GM19328 (cell line): ENCODE data around the gene AAMDC.
A peak's percentile ranks its signal among the peaks of the same experiment; 100 is the strongest.
"Not testable (repeated sequence)": the region's sequence is repeated elsewhere in the genome, so short reads cannot be mapped to it uniquely, and the experiment has no call there.

Experiments
- ATAC-seq: cut with Tn5 transposase; IDR thresholded peaks from one replicate; pipeline ENCODE4 v1.9.1; 2021; ENCODE audit warnings: mild to moderate bottlenecking, moderate library complexity; ENCODE audit not compliant: unreplicated experiment

Gene AAMDC

GRCh38 chr11:77819921-77820564 is 901 bp upstream of the AAMDC start:
- peak; percentile 13 for ATAC-seq

GRCh38 chr11:77821349-77821851 is 456 bp downstream of the AAMDC start:
- ATAC-seq, result no peak

DNA sequence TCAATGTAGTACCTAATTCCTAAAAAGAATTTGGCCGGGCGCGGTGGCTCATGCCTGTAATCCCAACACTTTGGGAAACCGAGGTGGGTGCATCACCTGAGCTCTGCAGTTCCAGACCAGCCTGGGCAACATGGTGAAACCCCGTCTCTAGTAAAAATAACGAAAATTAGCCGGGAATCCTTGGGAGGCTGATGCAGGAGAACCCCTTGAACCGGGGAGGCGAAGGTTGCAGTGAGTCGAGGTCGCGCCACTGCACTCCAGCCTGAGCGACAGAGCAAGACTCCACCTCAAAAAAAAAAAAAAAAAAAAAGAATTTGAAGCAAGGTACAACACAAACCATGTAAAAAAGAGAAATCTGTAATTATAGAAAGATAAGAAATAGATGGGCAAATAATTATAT is 1.2 kb downstream of the AAMDC start:
- not testable (repeated sequence) for ATAC-seq

DNA sequence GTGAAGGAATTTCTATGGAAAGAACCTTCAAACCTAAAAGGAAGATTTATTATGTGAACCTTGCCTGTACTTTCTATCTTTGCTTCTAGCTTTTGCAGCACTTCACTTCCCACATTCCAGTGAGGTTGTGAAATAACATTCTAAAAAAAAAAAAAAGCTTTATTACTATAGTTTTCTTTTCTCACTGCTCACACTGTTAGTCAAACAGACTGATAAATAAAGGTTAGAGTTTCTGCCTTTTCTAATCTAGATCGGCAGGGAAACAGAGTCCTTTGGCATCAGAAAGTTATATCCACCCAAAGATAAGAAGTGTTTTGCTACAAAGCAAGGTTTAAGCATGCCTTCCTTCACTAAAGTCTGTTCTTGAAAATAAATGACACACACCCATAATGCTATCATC is 2.8 kb downstream of the AAMDC start:
- no peak for ATAC-seq

GRCh38 chr11:77828926-77829325 is 8.0 kb downstream of the AAMDC start:
- no peak for ATAC-seq

GRCh38 chr11:77833302-77833701 is 12.4 kb downstream of the AAMDC start:
- ATAC-seq, result no peak

DNA sequence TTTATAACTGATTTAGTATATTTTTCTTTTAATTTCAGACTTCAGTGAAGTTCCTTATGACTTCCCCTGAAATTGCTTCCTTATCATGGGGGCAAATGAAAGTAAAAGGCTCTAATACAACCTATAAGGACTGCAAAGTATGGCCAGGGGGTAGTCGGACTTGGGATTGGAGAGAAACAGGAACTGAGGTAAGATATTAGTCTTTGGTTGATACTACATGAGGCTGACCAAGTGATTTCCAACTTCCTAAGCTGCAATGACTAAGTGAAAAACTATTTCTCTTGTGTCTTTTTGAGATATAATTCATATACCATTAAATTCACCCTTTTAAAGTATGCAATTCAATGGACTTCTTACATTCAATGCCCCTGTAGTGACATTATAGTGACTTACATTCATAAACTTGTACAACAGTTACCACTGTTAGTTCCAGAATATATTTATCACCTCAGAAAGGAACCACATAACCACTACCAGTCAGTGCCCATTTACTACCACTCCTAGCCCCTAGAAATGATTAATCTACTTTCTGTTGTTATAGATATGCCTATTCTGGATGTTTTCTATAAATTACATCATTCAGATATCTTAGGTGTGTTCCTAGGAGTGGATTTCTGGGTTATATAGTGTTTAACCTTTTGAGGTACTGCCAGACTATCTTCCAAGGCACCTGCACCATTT is 21.6 kb downstream of the AAMDC start:
- no peak for ATAC-seq

DNA sequence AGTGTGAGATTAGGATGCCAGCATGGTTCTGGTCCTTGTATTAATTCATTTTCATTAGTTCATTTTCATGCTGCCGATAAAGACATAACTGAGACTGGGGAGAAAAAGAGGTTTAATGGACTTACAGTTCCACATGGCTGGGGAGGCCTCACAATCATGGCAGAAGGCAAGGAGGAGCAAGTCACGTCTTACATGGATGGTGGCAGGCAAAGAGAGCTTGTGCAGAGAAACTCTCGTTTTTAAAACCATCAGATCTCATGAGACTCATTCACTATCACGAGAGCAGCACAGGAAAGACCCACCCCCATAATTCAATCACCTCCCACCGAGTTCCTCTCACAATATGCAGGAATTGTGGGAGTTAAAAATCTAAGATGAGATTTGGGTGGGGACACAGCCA is 22.8 kb downstream of the AAMDC start:
- not testable (repeated sequence) for ATAC-seq

DNA sequence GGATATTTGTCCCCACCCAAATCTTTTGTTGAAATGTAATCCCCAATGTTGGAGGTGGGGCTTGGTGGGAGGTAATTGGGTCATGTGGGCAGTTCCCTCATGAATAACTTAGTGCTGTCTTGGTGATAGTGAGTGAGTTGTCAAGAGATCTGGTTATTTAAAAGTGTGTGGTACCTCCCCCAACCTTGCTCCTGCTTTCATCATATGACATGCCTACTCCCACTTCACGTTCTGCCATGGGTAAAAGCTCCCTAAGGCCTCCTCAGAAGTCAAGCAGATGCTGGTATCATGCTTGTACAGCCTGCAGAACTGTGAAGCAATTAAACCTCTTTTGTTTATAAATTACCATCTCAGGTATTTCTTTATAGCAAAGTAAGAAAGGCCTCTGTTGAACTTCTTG is 30.6 kb downstream of the AAMDC start:
- ATAC-seq, result no peak

GRCh38 chr11:77854838-77855237 is 33.9 kb downstream of the AAMDC start:
- no peak for ATAC-seq

GRCh38 chr11:77857906-77858457 is 37.0 kb downstream of the AAMDC start:
- ATAC-seq, result not testable (repeated sequence)

- ATAC-seq, result not testable (repeated sequence)
Measured at GRCh38 chr11:77861444-77861843, 40.5 kb downstream of the AAMDC start.

DNA sequence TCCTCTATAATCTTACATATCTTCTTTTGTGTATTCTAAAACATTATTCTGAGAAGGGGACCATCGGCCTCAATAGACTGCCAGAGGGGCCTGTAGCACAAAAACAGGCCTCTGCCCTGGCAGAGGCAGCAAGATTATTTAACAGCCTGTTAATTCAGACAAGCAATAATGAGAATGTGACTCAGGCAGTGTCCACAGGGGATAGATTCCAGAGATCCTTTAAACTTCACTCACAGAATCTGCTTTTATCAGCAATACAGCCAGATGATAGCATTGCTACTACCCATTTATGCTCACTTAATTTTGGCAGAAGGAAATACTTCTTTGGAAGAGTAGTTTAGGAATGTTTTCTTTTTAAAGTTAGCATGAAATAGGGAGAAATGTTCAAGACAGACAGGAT is 44.9 kb downstream of the AAMDC start:
- ATAC-seq, result no peak

- no peak for ATAC-seq
Measured at GRCh38 chr11:77866336-77866735, 45.4 kb downstream of the AAMDC start.

- ATAC-seq, result no peak
Measured at GRCh38 chr11:77868744-77869143, 47.8 kb downstream of the AAMDC start.

DNA sequence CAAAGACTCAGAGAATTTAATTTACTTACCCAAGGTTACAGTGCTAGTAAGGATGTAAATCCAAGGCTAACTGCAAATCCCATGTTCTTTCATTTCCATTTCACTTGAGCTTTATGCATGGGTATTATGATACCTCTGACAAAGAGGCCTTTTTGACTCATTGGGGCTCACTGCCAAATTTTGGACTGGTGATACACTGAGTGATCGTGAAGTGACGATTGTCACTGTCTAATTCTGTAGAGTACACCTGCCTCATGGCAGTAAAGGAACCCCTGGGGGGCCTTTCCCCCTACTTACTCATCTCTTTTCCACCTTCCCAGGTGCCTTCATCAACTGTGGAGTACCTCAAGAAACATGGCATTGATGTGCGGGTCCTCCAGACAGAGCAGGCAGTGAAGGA is 50.9 kb downstream of the AAMDC start:
- no peak for ATAC-seq

- no peak for ATAC-seq
Measured at GRCh38 chr11:77873345-77873744, 52.4 kb downstream of the AAMDC start.

DNA sequence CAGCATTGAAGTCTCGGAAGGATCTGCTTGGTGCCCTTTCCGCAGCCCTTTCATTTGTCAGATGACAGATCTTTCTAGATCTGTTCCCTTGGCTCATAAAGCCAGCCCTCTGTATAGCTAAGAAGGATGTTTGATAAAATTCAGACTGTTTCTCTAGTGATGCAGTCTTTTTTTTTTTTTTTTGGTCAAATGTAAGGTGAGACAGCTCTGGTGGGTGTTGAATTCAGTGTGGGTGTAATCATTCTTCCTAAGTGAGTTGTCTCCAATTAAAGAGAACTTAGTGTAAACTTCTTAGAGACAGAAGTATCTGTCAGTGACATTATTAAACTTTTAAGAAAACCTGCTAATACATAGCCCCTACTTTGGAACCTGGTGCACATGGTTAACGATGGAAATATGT is 53.3 kb downstream of the AAMDC start:
- ATAC-seq, result no peak

GRCh38 chr11:77876045-77876444 is 55.1 kb downstream of the AAMDC start:
- ATAC-seq, result no peak

DNA sequence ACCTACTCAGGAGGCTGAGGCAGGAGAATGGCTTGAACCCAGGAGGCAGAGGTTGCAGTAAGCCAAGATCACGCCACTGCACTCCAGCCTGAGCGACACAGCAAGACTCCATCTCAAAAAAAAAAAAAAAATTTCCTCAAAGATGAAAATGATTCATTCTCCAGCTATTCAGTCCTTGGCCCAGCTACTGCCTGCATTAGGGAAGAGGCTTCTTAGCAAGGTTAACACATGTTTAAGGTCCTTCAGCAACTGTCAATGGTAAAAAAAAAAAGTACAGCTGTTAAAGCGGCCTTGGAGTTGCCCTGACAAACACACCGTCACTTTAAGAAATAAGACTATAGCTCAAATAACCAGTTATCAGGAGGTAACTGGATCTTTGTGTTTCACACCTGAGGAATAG is 57.3 kb downstream of the AAMDC start:
- ATAC-seq, result not testable (repeated sequence)

- no peak for ATAC-seq
Measured at GRCh38 chr11:77879218-77879617, 58.3 kb downstream of the AAMDC start.

DNA sequence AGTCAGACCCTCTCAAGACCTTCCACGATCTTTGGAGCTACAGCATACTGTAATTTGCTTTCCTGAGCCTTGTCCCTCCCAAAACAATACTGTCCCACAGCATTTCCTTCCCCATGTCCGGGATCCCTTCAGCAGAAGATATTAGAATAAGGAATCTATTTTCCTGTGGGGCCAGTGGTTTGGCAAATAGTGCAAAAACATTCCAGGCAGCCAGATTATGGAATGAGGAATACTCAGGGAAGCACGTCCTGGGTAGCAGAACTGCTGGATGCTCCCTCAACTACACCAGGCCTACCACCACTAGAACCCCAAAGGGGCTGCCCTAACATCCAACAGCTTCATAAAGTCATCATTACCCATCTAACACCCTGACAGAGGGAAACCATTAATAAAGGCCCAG is 61.5 kb downstream of the AAMDC start:
- ATAC-seq, result no peak
